NB4 (cell line): Measurements from ENCODE around the gene TMEM135.

Source experiments
- DNase-seq: peaks from one replicate; pipeline ENCODE4 v3.0.0; 2010; ENCODE audit warnings: low read depth
- H3K4me3 ChIP-seq: one replicate; pipeline ENCODE4 v1.5.1; 2011; ENCODE audit warnings: mild to moderate bottlenecking, low read depth, low read length, moderate library complexity
- MYC ChIP-seq: IDR thresholded peaks from 2 replicates; pipeline ENCODE4 v1.6.1; 2011; ENCODE audit warnings: low read depth, low read length
- POLR2A ChIP-seq: IDR thresholded peaks from 2 replicates; pipeline ENCODE4 v1.6.1; 2011; ENCODE audit warnings: mild to moderate bottlenecking; ENCODE audit not compliant: insufficient read length; ENCODE audit errors: extremely low read depth
- TF ChIP-seq, protein P1 (sequence below): IDR thresholded peaks from one replicate; pipeline ENCODE4 v1.5.1; 2012; ENCODE audit warnings: low read depth, low read length
- TF ChIP-seq, protein P2 (sequence below): IDR thresholded peaks from 2 replicates; pipeline ENCODE4 v1.6.1; 2011; ENCODE audit warnings: low read depth, low read length

Gene TMEM135

DNA sequence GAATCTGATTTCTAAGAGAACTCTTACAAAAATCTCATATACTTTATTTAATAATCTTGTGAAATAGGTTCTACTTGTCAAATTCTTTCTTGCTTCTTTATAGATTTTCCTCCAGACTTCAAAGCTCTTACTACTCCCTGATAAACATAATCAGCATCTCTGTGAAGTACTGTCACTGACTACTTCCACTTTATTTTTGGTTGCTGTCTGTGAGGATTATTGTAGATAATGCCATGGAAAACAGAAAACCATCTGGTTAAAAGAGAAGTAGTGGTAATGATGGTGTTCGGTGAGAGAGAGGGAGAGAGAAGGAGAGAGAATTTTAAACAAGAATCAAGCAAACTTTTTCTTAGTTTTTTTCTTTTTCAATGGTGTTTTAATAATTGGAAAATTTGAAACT lies 152.3 kb downstream of the TMEM135 start:
- TF ChIP-seq MYC (no peak), POLR2A (no peak)
- DNase-seq, result no peak
- H3K4me3 ChIP-seq, result no peak overlapping the region

DNA sequence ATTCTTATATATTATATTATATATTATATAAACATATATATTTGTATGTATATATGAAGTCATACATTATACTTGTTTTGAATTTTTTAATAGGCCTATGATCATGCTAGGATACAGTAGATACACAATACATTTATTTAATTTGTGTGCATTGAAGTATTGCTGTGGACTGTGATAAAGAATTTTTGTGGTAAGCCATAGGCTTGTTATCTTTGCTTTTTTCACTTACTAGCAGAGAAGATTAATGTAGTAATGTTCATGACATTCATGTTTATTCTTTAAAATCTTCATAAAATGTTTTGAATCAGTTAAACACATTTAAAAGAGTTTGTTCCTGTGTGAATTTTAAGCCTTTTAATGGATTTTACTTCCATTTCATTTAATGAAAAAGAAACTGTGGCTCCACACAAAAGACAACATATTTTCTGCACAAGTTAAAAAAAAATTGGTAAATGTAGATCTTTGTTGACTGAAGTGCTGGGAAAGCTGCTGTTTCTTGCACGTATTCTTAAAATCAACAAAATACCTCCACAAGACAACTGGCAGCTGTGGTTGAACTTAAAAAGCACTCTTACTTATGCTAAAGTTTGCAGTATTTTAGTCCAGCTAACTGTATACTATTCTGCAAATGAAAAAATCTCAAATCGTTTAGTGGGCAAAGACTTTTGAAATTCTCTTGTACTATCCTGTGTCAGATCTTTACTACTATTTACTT lies 156.2 kb downstream of the TMEM135 start:
- H3K4me3 ChIP-seq, result no peak overlapping the region
- TF ChIP-seq POLR2A, result no peak
- TF ChIP-seq, protein P1, sequence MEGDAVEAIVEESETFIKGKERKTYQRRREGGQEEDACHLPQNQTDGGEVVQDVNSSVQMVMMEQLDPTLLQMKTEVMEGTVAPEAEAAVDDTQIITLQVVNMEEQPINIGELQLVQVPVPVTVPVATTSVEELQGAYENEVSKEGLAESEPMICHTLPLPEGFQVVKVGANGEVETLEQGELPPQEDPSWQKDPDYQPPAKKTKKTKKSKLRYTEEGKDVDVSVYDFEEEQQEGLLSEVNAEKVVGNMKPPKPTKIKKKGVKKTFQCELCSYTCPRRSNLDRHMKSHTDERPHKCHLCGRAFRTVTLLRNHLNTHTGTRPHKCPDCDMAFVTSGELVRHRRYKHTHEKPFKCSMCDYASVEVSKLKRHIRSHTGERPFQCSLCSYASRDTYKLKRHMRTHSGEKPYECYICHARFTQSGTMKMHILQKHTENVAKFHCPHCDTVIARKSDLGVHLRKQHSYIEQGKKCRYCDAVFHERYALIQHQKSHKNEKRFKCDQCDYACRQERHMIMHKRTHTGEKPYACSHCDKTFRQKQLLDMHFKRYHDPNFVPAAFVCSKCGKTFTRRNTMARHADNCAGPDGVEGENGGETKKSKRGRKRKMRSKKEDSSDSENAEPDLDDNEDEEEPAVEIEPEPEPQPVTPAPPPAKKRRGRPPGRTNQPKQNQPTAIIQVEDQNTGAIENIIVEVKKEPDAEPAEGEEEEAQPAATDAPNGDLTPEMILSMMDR, result no peak
- no peak for TF ChIP-seq MYC
- TF ChIP-seq, protein P2, sequence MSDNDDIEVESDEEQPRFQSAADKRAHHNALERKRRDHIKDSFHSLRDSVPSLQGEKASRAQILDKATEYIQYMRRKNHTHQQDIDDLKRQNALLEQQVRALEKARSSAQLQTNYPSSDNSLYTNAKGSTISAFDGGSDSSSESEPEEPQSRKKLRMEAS, result no peak
- DNase-seq, result no peak

DNA sequence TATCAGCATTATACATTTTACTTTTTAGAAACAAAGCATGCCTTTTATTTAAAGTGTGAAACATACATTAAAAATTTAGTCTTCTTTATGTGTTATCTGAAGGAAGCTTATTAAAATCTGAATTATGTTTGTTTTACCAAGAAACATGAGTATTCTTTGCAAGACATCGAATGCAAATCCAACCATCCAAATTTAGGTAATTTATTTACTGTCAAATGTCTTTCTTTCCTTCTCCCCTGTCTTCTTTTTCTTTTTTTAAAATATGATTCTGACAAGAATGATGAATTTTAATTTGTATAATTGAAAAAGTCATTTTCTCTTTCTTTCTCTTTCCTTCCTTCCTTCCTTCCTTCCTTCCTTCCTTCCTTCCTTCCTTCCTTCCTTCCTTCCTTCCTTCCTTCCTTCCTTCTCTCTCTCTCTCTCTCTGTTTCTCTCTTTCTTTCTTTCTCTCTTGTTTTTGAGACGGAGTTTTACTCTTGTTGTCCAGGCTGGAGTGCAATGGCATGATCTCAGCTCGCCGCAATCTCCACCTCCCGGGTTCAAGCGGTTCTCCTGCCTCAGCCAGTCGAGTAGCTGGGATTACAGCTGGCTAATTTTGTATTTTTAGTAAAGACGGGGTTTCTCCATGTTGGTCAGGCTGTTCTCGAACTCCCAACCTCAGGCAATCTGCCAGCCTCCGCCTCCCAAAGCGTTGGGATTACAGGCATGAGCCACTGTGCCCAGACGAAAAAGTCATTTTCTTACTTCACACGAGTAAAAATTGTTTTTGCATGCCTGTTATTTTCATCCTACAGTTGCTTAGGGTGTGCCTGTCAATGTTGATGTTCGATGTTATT lies 157.5 kb downstream of the TMEM135 start:
- no peak for TF ChIP-seq POLR2A
- TF ChIP-seq, protein P1, result no peak
- TF ChIP-seq MYC, result no peak
- TF ChIP-seq, protein P2, result no peak
- DNase-seq, result no peak

DNA sequence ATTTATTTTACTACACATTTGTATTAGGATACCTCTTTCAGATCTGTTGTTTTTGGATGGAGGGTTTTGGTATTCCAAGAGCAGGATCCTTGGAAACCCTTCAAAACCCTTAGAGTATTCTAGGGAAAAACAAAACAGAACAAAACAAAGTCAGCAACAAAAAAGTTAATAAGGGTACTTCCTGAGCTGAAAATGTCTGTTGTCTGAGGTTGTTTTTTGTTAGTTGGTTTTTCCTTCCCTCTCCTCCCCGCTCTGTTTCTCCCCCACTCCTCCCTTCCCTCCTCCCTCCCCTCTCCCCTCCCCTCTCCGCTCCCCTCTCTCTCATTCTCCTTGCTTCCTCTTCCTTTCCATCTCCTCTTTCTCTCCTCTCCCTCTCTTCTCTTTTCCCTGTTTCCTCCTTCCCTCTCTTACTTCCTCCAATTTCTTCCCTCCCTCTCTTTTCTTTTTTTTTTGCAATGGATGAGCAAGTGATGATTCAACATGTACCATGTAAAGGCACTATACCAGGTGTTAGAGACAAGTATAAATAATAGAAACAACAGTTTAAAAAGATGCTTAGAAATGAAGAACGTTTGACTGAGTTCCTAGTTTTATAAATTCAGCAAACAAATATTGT lies 160.6 kb downstream of the TMEM135 start:
- no peak for DNase-seq
- TF ChIP-seq POLR2A, result no peak
- no peak overlapping the region for H3K4me3 ChIP-seq

More for the DNA sequence above, 157.5 kb downstream of the TMEM135 start:
- no peak overlapping the region for H3K4me3 ChIP-seq

DNA sequence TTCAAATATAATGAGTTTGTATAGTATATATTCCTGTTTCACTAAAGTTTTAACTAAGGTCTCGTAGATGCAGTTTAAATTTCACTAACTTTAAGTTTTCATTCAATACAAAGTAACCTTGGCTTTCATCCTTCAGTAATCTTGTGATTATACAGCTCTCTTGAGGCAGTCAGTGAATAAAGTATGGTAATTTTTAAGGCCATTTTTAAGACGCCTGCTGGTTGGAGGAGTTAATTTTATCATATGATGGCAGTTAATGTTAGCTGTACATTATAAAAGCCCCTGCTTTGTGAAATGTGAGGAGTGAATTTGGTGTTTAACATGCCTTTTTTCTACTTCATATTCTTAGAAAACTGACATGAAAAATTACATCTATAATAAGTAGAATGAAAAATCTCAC lies 163.6 kb downstream of the TMEM135 start:
- TF ChIP-seq MYC, result no peak
- TF ChIP-seq, protein P2, result no peak
- H3K4me3 ChIP-seq, result no peak overlapping the region
- DNase-seq, result no peak

DNA sequence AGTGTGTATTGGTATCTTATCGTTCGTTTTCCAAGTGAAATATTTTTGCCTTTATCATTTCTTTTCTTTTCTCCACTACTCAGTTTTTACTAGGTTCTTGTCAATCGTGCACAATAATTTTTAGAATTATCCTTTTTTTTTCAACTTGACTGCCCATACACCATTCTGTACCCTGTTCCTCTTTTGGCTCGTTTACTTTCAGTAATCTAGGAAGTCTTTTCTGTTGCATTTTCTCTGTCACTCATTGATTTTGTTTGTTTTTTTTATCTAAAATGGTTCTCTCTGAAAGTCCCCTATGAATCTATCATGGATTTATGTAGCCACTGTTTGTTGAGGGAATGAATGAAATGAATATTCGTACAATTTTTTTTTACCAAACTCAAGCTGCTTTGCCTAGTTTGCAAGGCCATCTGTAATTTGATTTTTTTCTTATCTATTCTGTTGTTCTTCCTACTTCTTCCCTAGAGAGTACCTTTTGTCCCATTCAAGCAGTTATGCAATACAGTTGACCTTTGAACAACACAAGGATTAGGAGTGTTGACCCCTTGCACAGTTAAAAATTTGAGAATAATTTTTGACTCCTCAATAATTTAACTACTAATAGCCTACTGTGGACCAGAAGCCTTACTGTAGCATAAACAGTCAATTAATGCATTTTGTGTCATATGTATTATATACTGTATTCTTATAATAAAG lies 166.3 kb downstream of the TMEM135 start:
- DNase-seq, result no peak
- no peak overlapping the region for H3K4me3 ChIP-seq
- TF ChIP-seq POLR2A (no peak), MYC (no peak)
- TF ChIP-seq, protein P2, result no peak
- TF ChIP-seq, protein P1, result no peak

DNA sequence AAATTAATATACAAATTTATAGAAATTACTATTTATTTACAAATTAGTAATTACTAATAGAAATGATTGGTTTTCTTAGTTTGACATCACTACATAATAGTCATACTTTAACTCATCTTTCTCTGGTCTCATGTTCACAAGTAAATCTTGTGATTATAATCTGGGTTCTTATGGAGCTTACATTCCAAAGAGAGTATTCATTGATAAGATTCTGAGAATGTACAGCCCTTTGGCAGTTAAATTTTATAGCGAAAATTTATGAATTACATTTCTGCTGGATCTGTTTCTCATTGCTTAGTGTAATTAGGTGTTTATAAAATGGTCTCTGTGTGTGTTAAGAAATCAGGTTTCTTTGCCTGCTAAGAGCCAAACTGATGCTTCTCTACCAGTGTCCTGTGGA lies 175.2 kb downstream of the TMEM135 start:
- DNase-seq, result no peak
- H3K4me3 ChIP-seq, result no peak overlapping the region
- TF ChIP-seq, protein P1, result no peak
- TF ChIP-seq MYC (no peak), POLR2A (no peak)
- TF ChIP-seq, protein P2, result no peak
